ENCODE data around the gene THY1. TPM values are rescaled to one million over a fixed set of nuclear protein-coding genes. Genes with fewer than 3 reads are reported as not detected.

THY1 gene
- total RNA-seq, 2 experiments from 2014 or later = not detected

- H2AFZ ChIP-seq (ENCODE audit: low read length) = no peak overlapping the region
- DNase-seq (ENCODE audit: low spot score) = no peak
- no peaks in the 10 kb centered on the region for H3K4me1 ChIP-seq (ENCODE audit: insufficient read depth, low read length, poor library complexity, severe bottlenecking)
- CTCF ChIA-PET (ENCODE audit: unreplicated experiment) = no interaction called here
- H3K9me3 ChIP-seq (ENCODE audit: low read length) = no peaks in the 10 kb centered on the region; the same call in 1 of the 2 replicates
- H3K79me2 ChIP-seq (ENCODE audit: insufficient read depth, low read depth, low read length) = no peaks in the 10 kb centered on the region
- H4K20me1 ChIP-seq (ENCODE audit: insufficient read depth, low read length) = no peaks in the 10 kb centered on the region
- BruUV-seq (replicated peaks) = no TSS peak
- POLR2A ChIA-PET = interaction anchor here (0.6 kb wide), 1 partner anchor 8 kb away, joined by 3 read pairs; no protein-coding TSS in a partner anchor
- no peak overlapping the region for H3K27ac ChIP-seq (ENCODE audit: low read depth, low read length, poor library complexity, severe bottlenecking)
- no peaks in the 10 kb centered on the region for H3K9me2 ChIP-seq (ENCODE audit: insufficient read depth, low read length)
- H3K4me2 ChIP-seq (ENCODE audit: low read length) = no peak overlapping the region
- H3K4me3 ChIP-seq (ENCODE audit: low read depth, low read length, poor library complexity, severe bottlenecking) = no peak overlapping the region
- TF ChIP-seq EZH2phosphoT487 (IDR thresholded peaks at IDR 0.05; ENCODE audit: borderline replicate concordance, low read depth, low read length) = no peak
- TF ChIP-seq, protein P1, sequence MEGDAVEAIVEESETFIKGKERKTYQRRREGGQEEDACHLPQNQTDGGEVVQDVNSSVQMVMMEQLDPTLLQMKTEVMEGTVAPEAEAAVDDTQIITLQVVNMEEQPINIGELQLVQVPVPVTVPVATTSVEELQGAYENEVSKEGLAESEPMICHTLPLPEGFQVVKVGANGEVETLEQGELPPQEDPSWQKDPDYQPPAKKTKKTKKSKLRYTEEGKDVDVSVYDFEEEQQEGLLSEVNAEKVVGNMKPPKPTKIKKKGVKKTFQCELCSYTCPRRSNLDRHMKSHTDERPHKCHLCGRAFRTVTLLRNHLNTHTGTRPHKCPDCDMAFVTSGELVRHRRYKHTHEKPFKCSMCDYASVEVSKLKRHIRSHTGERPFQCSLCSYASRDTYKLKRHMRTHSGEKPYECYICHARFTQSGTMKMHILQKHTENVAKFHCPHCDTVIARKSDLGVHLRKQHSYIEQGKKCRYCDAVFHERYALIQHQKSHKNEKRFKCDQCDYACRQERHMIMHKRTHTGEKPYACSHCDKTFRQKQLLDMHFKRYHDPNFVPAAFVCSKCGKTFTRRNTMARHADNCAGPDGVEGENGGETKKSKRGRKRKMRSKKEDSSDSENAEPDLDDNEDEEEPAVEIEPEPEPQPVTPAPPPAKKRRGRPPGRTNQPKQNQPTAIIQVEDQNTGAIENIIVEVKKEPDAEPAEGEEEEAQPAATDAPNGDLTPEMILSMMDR (conservative IDR thresholded peaks at IDR 0.05; ENCODE audit: low read length) = no peak
- H3K36me3 ChIP-seq (ENCODE audit: insufficient read depth, low read length) = no peaks in the 10 kb centered on the region
- intact Hi-C loops (cut with micrococcal nuclease; ENCODE audit: unreplicated experiment) = no loop called here
Measured at GRCh38 chr11:119424276-119424675, 1.3 kb upstream of the THY1 start.

- H3K79me2 ChIP-seq (ENCODE audit: insufficient read depth, low read depth, low read length) = no peaks in the 10 kb centered on the region
- no peak overlapping the region for H3K4me2 ChIP-seq (ENCODE audit: low read length)
- no peaks in the 10 kb centered on the region for H4K20me1 ChIP-seq (ENCODE audit: insufficient read depth, low read length)
- H3K4me1 ChIP-seq (ENCODE audit: insufficient read depth, low read length, poor library complexity, severe bottlenecking) = no peaks in the 10 kb centered on the region
- BruUV-seq (replicated peaks) = no TSS peak
- H3K9me2 ChIP-seq (ENCODE audit: insufficient read depth, low read length) = no peaks in the 10 kb centered on the region
- no peak for TF ChIP-seq EZH2phosphoT487 (IDR thresholded peaks at IDR 0.05; ENCODE audit: borderline replicate concordance, low read depth, low read length)
- TF ChIP-seq, protein P1 (conservative IDR thresholded peaks at IDR 0.05; ENCODE audit: low read length) = no peak
- ChIA-PET CTCF (ENCODE audit: unreplicated experiment) (no interaction called here), POLR2A (no interaction called here)
- no peaks in the 10 kb centered on the region for H3K36me3 ChIP-seq (ENCODE audit: insufficient read depth, low read length)
- no peak for DNase-seq (ENCODE audit: low spot score)
- no peaks in the 10 kb centered on the region for H3K9me3 ChIP-seq (ENCODE audit: low read length)
- no peak overlapping the region for H3K4me3 ChIP-seq (ENCODE audit: low read depth, low read length, poor library complexity, severe bottlenecking)
- H2AFZ ChIP-seq (ENCODE audit: low read length) = no peak overlapping the region
- H3K27ac ChIP-seq (ENCODE audit: low read depth, low read length, poor library complexity, severe bottlenecking) = no peak overlapping the region
- intact Hi-C loops (cut with micrococcal nuclease; ENCODE audit: unreplicated experiment) = no loop called here
Measured at GRCh38 chr11:119423509-119424254, 710 bp upstream of the THY1 start.

Data from OCI-LY7 (cell line).